HTERT RPE-1 (cell line): ENCODE results near the gene CADPS.

Source experiments
- in situ Hi-C: fragments of 300-500 bp; cut with MboI; formaldehyde crosslinking; loops from 4 replicates; pipeline ENCODE4 v1.14.3; 2020; ENCODE audit warnings: low sequenced_read_pairs

The CADPS gene

GRCh38 chr3:62873761-62874710 is 1.2 kb downstream of the CADPS start:
- in situ Hi-C loops, result no loop called here

GRCh38 chr3:62873451-62873760 is 1.8 kb downstream of the CADPS start:
- in situ Hi-C loops, result no loop called here

GRCh38 chr3:62872318-62872717 is 2.9 kb downstream of the CADPS start:
- in situ Hi-C loops, result no loop called here

- in situ Hi-C loops, result no loop called here
These were observed 4.9 kb downstream of the CADPS start for GRCh38 chr3:62870321-62870720.

GRCh38 chr3:62863648-62864047 is 11.6 kb downstream of the CADPS start:
- in situ Hi-C loops, result no loop called here

GRCh38 chr3:62859203-62859791 is 15.9 kb downstream of the CADPS start:
- in situ Hi-C loops, result no loop called here

GRCh38 chr3:62845996-62846395 is 29.2 kb downstream of the CADPS start:
- in situ Hi-C loops, result no loop called here

GRCh38 chr3:62843508-62843907 is 31.7 kb downstream of the CADPS start:
- in situ Hi-C loops, result no loop called here

GRCh38 chr3:62839748-62840147 is 35.5 kb downstream of the CADPS start:
- in situ Hi-C loops, result no loop called here

- in situ Hi-C loops, result no loop called here
These were observed 38.0 kb downstream of the CADPS start for GRCh38 chr3:62837145-62837787.

GRCh38 chr3:62835554-62836236 is 39.5 kb downstream of the CADPS start:
- in situ Hi-C loops, result no loop called here

- in situ Hi-C loops, result no loop called here
These were observed 41.7 kb downstream of the CADPS start for GRCh38 chr3:62833538-62833937.

- in situ Hi-C loops, result no loop called here
These were observed 42.7 kb downstream of the CADPS start for GRCh38 chr3:62832553-62832952.

- in situ Hi-C loops, result no loop called here
These were observed 44.4 kb downstream of the CADPS start for GRCh38 chr3:62830727-62831322.

- in situ Hi-C loops, result no loop called here
These were observed 47.7 kb downstream of the CADPS start for GRCh38 chr3:62827550-62827949.

- in situ Hi-C loops, result no loop called here
These were observed 50.1 kb downstream of the CADPS start for GRCh38 chr3:62824965-62825592.

- in situ Hi-C loops, result no loop called here
These were observed 51.7 kb downstream of the CADPS start for GRCh38 chr3:62823461-62824050.

GRCh38 chr3:62822905-62823304 is 52.3 kb downstream of the CADPS start:
- in situ Hi-C loops, result no loop called here

GRCh38 chr3:62818347-62818746 is 56.9 kb downstream of the CADPS start:
- in situ Hi-C loops, result no loop called here

- in situ Hi-C loops, result no loop called here
These were observed 57.5 kb downstream of the CADPS start for GRCh38 chr3:62817678-62818077.
